Stimulated activated CD4-positive, alpha-beta T cell treated with anti-CD3 and anti-CD28 coated beads, Interleukin-4, amount 100 ng/mL, for 1 hour (primary cell): ENCODE results near the gene MTSS2.

ENCODE experiments used
- DNase-seq: peaks from one replicate; pipeline ENCODE4 v3.0.0-alpha.2; 2020

MTSS2 gene

GRCh38 chr16:70699696-70700095, 13.8 kb upstream of the MTSS2 start:
- no peak for DNase-seq

DNA sequence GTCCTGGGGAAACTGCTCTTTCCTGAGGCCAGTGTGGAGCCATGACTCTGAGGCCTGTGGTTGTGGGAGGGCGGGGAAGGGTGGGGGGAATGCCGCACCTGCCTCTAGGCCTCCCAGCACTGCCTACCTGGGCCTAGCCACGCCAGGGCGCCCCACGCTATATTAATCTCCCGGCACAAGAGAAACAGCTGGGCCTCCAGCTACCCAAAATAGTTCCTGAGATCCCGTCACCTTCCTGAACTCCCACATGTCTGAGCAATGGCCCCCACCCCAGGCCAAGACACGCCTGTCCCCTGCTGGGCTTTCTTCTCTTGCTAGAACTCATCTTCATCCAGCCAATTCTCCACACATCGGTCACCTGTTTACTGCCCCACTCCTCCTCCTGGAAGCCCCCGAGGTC, 13.0 kb upstream of the MTSS2 start:
- no peak for DNase-seq

DNA sequence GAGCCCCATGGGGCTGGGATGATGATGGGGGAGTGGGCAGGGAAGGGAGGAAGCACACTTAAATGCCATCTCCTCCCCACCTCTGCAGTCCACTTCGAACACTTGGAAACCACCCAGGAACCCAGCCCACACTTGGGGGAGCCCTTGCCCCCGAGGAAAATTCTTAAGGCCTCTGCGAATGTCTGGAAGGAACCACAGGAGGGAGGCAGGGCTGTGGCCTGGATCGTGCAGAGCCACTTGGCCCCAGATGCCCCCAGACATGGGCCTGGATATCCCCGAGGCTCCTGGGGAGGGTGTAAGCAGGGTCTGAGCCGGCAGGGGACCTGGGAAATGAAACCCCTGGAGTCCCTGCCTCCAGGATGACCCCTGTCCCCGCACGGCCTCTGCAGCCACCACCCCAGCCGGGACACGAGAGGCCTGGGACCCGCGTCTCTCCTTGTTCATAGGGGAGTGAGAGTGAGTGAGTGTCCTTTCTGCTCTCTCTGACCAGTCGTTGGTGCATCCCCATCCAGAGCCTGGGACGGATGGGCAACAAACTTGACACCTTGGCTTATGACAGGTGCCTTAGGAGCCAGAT, 11.8 kb upstream of the MTSS2 start:
- DNase-seq: no peak

DNA sequence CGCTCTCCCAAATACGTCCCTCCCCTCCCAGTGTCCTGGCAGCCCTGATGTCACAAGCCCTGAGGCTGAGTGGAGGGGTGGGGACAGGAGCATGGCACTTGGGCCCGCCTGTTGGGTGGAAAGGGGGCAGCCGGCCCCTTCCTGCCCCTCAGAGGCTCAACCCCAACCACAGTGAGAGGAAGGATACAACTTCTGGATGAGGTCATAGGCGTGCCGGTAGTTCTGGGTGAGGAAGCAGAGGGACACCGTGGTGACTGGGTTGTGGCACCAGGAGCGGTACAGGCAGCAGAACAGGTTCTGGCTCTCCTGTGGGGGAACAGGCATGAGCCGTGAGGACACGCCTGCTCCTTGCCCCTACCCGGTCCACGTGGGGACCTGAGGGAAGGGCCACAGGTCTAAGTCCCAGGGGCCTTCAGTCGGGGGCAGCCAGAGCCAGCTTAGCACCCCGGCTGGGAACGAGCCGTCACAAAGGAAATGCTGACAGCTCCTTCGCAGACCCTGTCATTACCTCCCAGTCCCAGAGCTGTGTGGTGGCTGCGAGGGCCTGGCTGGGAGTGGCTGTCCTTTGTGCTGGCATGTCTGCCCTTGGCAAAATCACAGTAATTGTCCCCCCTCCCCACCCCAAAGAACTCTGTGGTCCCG, 11.2 kb upstream of the MTSS2 start:
- DNase-seq: no peak

GRCh38 chr16:70696355-70696754, 10.5 kb upstream of the MTSS2 start:
- no peak for DNase-seq

DNA sequence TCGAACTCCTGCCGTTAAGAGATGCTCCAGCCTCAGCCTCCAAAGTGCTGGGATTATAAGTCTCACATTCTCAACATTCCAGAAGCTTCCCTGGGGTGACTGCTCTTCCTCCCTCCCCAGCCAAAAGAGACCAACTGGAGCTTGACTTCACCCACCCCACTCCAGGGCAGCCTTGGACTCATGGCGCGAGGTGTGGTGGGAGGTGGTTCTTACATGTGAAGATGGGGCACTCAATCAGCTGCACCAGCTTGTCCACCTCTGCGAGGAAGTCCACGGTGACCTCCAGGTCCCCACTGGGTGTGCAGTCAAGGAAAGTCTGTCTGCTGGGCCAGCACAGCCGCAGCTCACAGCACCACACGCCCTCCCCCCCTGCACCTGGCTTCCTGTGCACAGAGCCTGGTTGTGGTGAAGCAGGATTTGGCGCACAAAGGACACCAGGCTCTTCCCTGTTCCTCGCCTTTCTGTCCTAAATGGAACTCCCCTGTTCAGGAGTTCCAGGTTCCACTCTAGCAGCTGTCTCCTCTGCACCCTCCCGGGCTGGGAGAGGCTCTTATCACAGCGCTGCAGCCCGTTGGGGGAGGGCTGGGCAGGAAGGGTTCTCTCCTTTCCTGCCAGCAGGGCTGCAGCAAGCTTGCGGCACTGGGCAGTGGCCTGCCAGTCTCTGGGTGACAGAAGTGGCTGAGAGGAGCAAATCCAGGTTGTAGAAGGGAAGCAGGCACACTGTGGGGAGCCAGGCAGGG, 9.6 kb upstream of the MTSS2 start:
- DNase-seq: no peak

- DNase-seq: no peak
Observed at GRCh38 chr16:70694868-70695218, 9.0 kb upstream of the MTSS2 start.

DNA sequence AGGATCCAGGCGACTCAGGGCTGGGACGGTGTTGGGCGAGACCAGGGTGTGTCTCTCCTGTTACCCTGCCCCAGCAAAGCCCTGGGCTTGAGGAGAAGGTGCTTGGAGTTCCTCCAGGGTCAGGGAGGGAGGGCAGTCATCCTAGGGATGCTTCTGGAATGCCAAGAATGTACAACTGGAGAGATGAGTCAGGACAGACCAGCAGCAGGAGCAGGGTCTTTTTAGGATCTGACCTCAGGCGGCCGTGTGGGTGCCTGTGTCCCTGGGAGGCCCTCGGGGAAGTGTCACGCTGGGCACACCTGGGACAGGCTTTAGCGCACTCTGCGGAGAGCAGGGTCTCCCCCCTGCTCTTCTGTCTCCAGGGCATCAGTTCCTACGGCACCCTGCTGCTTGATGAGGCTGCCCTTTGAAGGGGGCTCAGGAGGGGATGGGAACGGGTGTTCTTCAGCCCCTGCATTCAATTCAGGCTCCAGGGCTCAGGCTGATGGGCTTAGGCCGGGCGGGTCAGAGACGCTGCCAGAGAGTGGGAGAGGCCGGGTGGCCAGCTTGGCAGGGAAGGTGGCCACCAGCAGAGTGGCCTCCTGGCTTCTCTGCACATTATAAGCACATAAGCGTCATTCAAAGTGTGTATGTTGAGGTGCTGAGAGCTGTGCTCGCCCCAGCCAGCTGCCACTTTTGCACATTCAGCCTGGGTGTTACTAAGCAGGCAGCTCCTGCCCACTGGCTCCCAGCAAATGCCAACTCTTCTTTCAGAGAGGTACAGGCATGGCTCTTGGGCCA, 8.4 kb upstream of the MTSS2 start:
- DNase-seq: no peak

GRCh38 chr16:70692873-70693671, 7.2 kb upstream of the MTSS2 start:
- no peak for DNase-seq

- DNase-seq: no peak
Observed at GRCh38 chr16:70692130-70692872, 6.4 kb upstream of the MTSS2 start.

GRCh38 chr16:70691223-70692129, 5.6 kb upstream of the MTSS2 start:
- no peak for DNase-seq

- no peak for DNase-seq
Observed at GRCh38 chr16:70689970-70690891, 4.4 kb upstream of the MTSS2 start.

DNA sequence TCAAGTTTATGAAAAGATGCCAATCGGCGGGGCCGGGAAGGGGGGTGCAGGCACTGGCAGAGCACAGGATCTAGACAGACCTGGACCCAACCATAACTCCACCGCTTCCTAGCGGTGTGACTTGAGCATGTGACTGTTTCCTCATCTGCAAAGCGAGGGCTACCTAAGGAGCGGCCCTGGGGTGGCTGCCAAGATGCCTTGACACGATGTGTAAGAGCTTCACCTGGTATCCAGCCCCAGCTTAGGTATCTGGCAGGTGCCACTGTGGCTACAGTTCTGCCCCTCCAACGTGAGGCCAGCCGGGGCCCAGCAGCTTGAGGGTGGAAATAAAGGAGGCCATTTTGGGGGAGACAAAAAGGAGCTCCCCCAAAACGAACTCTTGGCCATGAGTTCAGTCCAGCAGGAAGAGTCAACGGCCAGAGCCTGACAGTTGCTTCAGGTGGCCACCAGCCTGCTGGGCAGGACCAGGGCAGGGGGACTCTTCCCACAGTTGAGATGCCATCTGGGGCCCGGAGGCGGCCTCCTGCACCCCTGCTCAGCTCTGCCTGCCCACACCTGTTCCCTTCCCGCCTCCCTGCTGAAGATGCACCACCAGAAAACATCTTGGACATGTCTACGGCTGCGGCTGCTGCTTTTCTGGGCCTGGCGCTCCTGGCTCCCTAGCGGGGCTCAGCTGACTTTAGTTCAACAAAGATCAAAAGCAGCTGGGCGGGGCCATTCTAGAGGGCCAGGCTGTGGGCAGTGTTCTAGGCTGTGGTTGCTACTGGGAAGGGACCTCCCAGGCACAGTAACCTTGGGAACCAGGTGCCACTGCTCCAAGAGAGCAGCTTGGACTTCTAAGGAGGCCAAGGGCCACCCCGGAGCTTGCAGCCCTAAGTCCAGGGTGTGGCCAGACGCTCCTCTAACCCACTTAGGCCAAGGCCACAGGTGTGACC, 3.4 kb upstream of the MTSS2 start:
- DNase-seq: no peak

DNA sequence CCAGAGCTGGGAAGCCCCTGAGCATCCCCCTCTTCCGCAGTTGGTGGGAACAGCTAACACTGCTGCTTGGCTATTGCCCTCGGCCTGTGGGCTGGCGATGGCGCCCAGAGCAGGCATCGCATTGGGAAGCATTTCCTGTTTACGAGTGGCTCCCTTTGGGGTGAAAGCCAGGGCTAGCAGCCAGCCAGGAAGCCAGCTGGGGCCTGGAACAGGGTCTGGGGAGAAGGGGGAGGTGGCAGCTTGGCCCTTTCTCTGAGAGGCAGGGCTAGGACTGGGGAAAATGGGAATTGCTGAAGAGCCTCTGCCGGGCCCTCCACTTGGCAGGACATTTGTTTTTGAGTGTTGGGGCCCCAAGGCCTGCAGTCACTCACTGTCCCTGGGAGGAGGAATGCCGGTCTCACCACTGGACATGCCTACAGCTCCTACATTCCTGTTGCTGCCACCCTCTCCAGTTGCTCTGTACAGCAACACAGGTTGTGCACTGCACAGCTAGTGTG, 2.4 kb upstream of the MTSS2 start:
- DNase-seq: no peak

DNA sequence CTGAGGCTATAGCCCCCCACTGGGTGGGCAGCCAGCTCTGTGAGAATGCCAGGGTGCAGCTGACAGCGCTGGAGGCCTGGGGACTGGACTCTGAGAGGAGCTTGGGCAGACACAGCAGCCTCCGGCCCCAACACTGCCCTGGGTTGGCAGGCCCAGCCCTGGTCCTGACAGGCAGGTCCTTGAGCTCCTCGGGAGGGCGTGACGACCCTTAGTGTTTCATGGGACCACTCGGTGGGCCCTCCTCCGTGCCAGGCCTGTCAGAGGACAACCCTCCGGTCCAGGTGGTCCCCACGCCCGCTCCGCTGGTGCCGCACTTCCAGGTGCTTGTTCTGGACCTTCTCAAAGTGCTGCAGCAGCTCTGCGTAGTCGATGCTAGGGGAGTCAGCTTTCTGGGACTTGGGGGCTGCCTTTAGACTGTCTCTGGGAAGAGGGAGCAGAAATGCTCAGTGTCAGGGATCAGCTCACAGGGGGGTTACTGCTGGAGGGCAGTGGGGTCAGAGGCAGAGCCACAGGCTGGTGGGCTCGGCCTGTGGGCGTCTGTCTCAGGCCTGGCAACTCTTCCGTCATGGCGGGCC, 1.9 kb upstream of the MTSS2 start:
- DNase-seq: no peak

DNA sequence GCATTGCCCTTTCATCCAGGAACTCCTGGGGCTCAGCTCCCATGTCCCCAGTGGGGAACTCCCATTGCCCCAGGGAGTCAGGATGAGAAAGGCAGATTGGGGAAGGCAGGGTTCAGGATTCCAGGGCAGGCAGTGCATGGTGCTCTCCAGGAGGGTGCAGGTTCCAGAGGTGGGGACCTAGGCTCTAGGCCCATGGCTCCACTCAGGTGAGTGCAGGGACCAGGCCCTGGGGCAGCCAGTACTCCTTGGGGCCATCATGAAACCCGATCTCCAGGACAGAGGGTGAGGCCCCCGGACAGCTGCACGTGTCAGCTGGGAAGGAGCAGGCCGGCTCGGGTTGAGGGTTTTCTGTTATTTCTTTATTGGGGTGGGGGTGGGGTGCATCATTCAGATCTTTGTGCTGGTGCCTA, 1.3 kb upstream of the MTSS2 start:
- DNase-seq: no peak

DNA sequence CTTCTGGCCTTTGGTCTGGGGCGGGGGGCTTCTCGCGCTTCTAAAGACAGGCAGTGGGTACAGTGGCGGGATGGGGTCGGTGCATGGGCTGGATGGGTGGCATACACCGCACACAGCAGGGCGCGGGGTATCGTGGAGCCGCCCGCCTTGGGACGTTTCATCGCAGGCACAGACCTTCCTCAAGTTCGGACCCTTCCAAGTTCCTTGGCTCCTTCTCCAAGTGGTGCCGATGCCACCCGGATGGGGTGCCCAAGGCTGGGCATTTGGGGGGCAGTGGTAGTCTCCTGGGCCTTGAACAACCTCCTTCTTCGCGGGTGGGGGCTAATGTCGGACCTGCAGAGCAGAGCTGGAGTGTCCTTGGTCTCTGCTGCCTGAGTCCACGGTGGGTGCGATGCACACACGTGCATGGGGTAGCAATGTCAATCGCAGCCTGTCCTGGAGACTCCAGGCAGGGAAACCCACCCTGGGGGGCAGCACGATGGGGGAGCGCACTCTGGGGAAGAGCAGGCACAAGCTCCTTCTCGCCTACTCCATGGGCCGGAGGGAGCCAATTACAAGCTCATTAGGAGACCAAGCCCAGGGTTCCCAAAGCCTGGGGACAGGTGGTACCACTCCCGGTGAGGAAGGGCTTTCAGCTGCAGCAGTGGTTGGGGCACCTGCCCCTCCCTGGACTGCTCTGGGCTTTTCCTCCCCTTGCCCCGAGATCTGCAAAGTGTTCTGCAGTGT, 686 bp upstream of the MTSS2 start:
- DNase-seq: no peak
